ENCODE results near the gene TGFBI. TPM values are rescaled to one million over a fixed set of nuclear protein-coding genes. Genes with fewer than 3 reads are reported as not detected.

Gene TGFBI
- total and polyA plus RNA-seq, 9 of the 15 experiments (the other 6 are each of a cell fraction or from before 2014, with no cell fraction given): 0.05 to 0.62 (median 0.08) TPM; not detected in 6

GRCh38 chr5:136082390-136083193, 53.8 kb downstream of the TGFBI start:
- no peaks in the 10 kb centered on the region for H3K79me2 ChIP-seq (ENCODE audit: control insufficient read depth, insufficient read depth, low read length)
- 3% methylated on average over 8 of the region's 8 CpGs for WGBS (ENCODE audit: insufficient coverage, low coverage, missing lambda C conversion rate)
- ATAC-seq: peak; percentile 80
- in situ Hi-C loops (cut with MboI): no loop called here
- ChIA-PET POLR2A (interaction anchor here (0.6 to 1.0 kb wide), 3 partner anchors 71 to 157 kb away, joined by 3 read pairs; no protein-coding TSS in a partner anchor), CTCF (ENCODE audit: low intra/inter-chr PET ratio) (interaction anchor here (0.9 to 1.2 kb wide), 2 partner anchors 18 to 195 kb away, joined by 3 to 5 read pairs; no protein-coding TSS in a partner anchor)
- no peak overlapping the region for H3K4me3 ChIP-seq
- no peak overlapping the region for H3K9ac ChIP-seq (ENCODE audit: insufficient read depth in 1 of 2, low read depth in 2 of 2, low read length in 2 of 2)
- peaks cover 9 to 14% of the 10 kb centered on the region in 2 experiments for H3K4me1 ChIP-seq (replicated peaks in 1 of 2; ENCODE audit: control insufficient read depth in 2 of 2, insufficient read depth in 2 of 2, low read length in 2 of 2)
- H3K27ac ChIP-seq (ENCODE audit: extremely low read depth, low read depth, low read length): no peak overlapping the region
- peaks cover 5 to 8% of the 10 kb centered on the region in 2 experiments; a peak in 4 of 5 replicates for H3K27me3 ChIP-seq (ENCODE audit: control insufficient read depth in 2 of 2, insufficient read depth in 2 of 2, low read length in 2 of 2)
- H3K9me3 ChIP-seq (replicated peaks; ENCODE audit: control insufficient read depth, insufficient read depth, low read depth, low read length): no peaks in the 10 kb centered on the region
- peak; percentile 87 for FAIRE-seq
- H2AFZ ChIP-seq (ENCODE audit: low read depth, low read length): peak overlapping the region; percentile 65
- BruUV-seq (replicated peaks): no TSS peak
- H3K4me2 ChIP-seq (ENCODE audit: insufficient read depth, low read length): peak overlapping the region; percentile 51
- no peaks in the 10 kb centered on the region for H3K36me3 ChIP-seq (ENCODE audit: control insufficient read depth, insufficient read depth, low read length)
- no peaks in the 10 kb centered on the region for H4K20me1 ChIP-seq (replicated peaks; ENCODE audit: control insufficient read depth, insufficient read depth, low read length)
- peak; percentile 73 to 79 (median 75) for DNase-seq (ENCODE audit: extremely low read depth in 1 of 4, low spot score in 3 of 4)
- intact Hi-C loops (cut with micrococcal nuclease): loop anchor here (1.0 to 5.0 kb wide), 3 partner anchors 50 to 137 kb away; partner anchors contain the start of gene SMAD5
- H3K9me1 ChIP-seq (ENCODE audit: control insufficient read depth, insufficient read depth, low read length): no peaks in the 10 kb centered on the region
- TF ChIP-seq ZNF347 (CRISPR knock-in tag; IDR thresholded peaks at IDR 0.05; ENCODE audit: low read depth) (no peak), ZBTB26 (CRISPR knock-in tag; IDR thresholded peaks at IDR 0.05) (no peak), ZNF175 (CRISPR knock-in tag; IDR thresholded peaks at IDR 0.05; ENCODE audit: low read depth) (peak; percentile 93), MAZ (CRISPR knock-in tag; conservative IDR thresholded peaks at IDR 0.05 in 1 of 2, IDR thresholded peaks at IDR 0.05 in 1 of 2) (peak in 1 of 2 experiments; percentile 68; a peak in 2 of 4 replicates), SNRNP70 (optimal IDR thresholded peaks at IDR 0.05; ENCODE audit: low read depth, low read length) (no peak), TOE1 (IDR thresholded peaks at IDR 0.05; ENCODE audit: borderline replicate concordance) (no peak), TOE1 (CRISPR knock-in tag; IDR thresholded peaks at IDR 0.05; ENCODE audit: borderline replicate concordance, low read depth) (no peak), PTRF (tag; IDR thresholded peaks at IDR 0.05) (no peak), NR4A1 (CRISPR knock-in tag; IDR thresholded peaks at IDR 0.05) (no peak), NR4A1 (tag; IDR thresholded peaks at IDR 0.05) (no peak), ELK1 (CRISPR knock-in tag; IDR thresholded peaks at IDR 0.05) (no peak), RUNX1 (IDR thresholded peaks at IDR 0.05; ENCODE audit: low read depth) (no peak), NRF1 (conservative IDR thresholded peaks at IDR 0.05 in 1 of 2, IDR thresholded peaks at IDR 0.05 in 1 of 2) (no peak), CC2D1A (IDR thresholded peaks at IDR 0.05) (no peak), FOSL1 (tag; conservative IDR thresholded peaks at IDR 0.05) (no peak; the same call in 1 of the 2 replicates), SP2 (IDR thresholded peaks at IDR 0.05; ENCODE audit: extremely low read depth, low read depth, low read length, poor library complexity, severe bottlenecking) (no peak), ZHX1 (conservative IDR thresholded peaks at IDR 0.05; ENCODE audit: low read length) (no peak)
